MM.1S (cell line): ENCODE results near the gene MCM7.
"Not testable (repeated sequence)": the region's sequence is repeated elsewhere in the genome, so short reads cannot be mapped to it uniquely, and the experiment has no call there.

ENCODE experiments used
- EZH2 ChIP-seq: fragments of 300-600 bp; sonication (generic); optimal IDR thresholded peaks from 2 replicates; pipeline ENCODE3; 2017; ENCODE audit warnings: low read depth, mild to moderate bottlenecking, antibody characterized with exemption, low read length, mixed read lengths
- EZH2phosphoT487 ChIP-seq: fragments of 300-600 bp; sonication (generic); IDR thresholded peaks from 2 replicates; pipeline ENCODE4 v1.6.1; 2018; ENCODE audit warnings: antibody characterized with exemption, low read length
- TF ChIP-seq, protein P1 (sequence below): fragments of 300-600 bp; sonication (generic); IDR thresholded peaks from 2 replicates; pipeline ENCODE4 v1.5.1; 2016; ENCODE audit warnings: antibody characterized with exemption, low read length, mixed read lengths

DNA sequence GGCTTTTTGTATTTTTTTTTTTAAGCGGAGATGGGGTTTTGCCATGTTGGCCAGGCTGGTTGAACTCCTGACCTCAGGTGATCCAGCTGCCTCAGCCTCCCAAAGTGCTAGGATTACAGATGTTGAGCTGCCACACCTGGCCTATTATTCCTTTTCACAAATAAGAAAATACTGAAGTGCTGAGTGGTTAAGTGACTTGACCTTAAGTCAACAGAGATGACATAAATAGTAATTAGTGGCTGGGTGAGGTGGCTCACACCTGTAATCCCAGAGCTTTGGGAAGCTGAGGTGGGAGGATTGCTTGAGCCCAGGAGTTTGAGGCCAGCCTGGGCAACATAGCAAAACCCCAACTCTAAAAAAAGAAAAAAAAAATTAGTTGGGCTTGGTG, 29.0 kb upstream of the MCM7 start:
- TF ChIP-seq, protein P1, sequence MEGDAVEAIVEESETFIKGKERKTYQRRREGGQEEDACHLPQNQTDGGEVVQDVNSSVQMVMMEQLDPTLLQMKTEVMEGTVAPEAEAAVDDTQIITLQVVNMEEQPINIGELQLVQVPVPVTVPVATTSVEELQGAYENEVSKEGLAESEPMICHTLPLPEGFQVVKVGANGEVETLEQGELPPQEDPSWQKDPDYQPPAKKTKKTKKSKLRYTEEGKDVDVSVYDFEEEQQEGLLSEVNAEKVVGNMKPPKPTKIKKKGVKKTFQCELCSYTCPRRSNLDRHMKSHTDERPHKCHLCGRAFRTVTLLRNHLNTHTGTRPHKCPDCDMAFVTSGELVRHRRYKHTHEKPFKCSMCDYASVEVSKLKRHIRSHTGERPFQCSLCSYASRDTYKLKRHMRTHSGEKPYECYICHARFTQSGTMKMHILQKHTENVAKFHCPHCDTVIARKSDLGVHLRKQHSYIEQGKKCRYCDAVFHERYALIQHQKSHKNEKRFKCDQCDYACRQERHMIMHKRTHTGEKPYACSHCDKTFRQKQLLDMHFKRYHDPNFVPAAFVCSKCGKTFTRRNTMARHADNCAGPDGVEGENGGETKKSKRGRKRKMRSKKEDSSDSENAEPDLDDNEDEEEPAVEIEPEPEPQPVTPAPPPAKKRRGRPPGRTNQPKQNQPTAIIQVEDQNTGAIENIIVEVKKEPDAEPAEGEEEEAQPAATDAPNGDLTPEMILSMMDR, result not testable (repeated sequence)
- TF ChIP-seq EZH2, EZH2phosphoT487: not testable (repeated sequence)
